Measurements from ENCODE around the gene MME. TPM values are rescaled to one million over a fixed set of nuclear protein-coding genes. Genes with fewer than 3 reads are reported as not detected.

MME gene
- total RNA-seq, 2 donors from 2014 or later: 3.4 to 11.2 TPM

GRCh38 chr3:155153242-155154186 is 73.4 kb downstream of the MME start:
- no peak overlapping the region for H3K4me3 ChIP-seq
- WGBS, 2 donors: 70 to 71% methylated on average over 6 of the region's 6 CpGs
- no peak for DNase-seq
- H3K9me3 ChIP-seq: no peaks in the 10 kb centered on the region
- ATAC-seq: no peak
- H3K27ac ChIP-seq: no peak overlapping the region
- no peaks in the 10 kb centered on the region for H3K27me3 ChIP-seq
- H3K4me1 ChIP-seq: no peaks in the 10 kb centered on the region
- no peaks in the 10 kb centered on the region for H3K36me3 ChIP-seq (replicated peaks in 1 of 2; ENCODE audit: insufficient read depth in 1 of 2, low read depth in 2 of 2)
- no peak for TF ChIP-seq CTCF (IDR thresholded peaks at IDR 0.05)
- intact Hi-C loops (cut with DNase I): no loop called here

- Histone ChIP-seq H3K27ac (no peak overlapping the region), H3K4me3 (no peak overlapping the region), H3K4me1 (no peaks in the 10 kb centered on the region), H3K27me3 (no peaks in the 10 kb centered on the region), H3K9me3 (no peaks in the 10 kb centered on the region), H3K36me3 (replicated peaks in 1 of 2; ENCODE audit: insufficient read depth in 1 of 2, low read depth in 2 of 2) (no peaks in the 10 kb centered on the region)
- DNase-seq (no peak), ATAC-seq (no peak)
- TF ChIP-seq CTCF (IDR thresholded peaks at IDR 0.05) (no peak), POLR2A (IDR thresholded peaks at IDR 0.05) (no peak)
- intact Hi-C loops (cut with DNase I): no loop called here
- WGBS, 2 donors: 81 to 90% methylated on average over 3 of the region's 3 CpGs
Measured at GRCh38 chr3:155154255-155154654, 74.1 kb downstream of the MME start.

- no peak overlapping the region for H3K4me3 ChIP-seq
- ATAC-seq: no peak
- H3K27me3 ChIP-seq: no peaks in the 10 kb centered on the region
- TF ChIP-seq POLR2A (IDR thresholded peaks at IDR 0.05): no peak
- no peak for TF ChIP-seq CTCF (IDR thresholded peaks at IDR 0.05)
- H3K9me3 ChIP-seq: no peaks in the 10 kb centered on the region
- DNase-seq: no peak
- 58 to 60% methylated on average over 9 of the region's 9 CpGs for WGBS, 2 donors
- no peaks in the 10 kb centered on the region for H3K36me3 ChIP-seq (replicated peaks in 1 of 2; ENCODE audit: insufficient read depth in 1 of 2, low read depth in 2 of 2)
- intact Hi-C loops (cut with DNase I): no loop called here
- no peaks in the 10 kb centered on the region for H3K4me1 ChIP-seq
- H3K27ac ChIP-seq: no peak overlapping the region
Measured at GRCh38 chr3:155158346-155159037, 78.4 kb downstream of the MME start.

GRCh38 chr3:155159301-155159700 is 79.2 kb downstream of the MME start:
- no peak for TF ChIP-seq CTCF (IDR thresholded peaks at IDR 0.05)
- TF ChIP-seq POLR2A (IDR thresholded peaks at IDR 0.05): no peak

More at GRCh38 chr3:155159301-155159700, 79.2 kb downstream of the MME start:
- DNase-seq (no peak), ATAC-seq (no peak)
- Histone ChIP-seq H3K36me3 (replicated peaks in 1 of 2; ENCODE audit: insufficient read depth in 1 of 2, low read depth in 2 of 2) (no peaks in the 10 kb centered on the region), H3K4me3 (no peak overlapping the region), H3K27me3 (no peaks in the 10 kb centered on the region), H3K9me3 (no peaks in the 10 kb centered on the region), H3K4me1 (no peaks in the 10 kb centered on the region), H3K27ac (no peak overlapping the region)
- WGBS, 2 donors: 79 to 88% methylated on average over 2 of the region's 2 CpGs
- intact Hi-C loops (cut with DNase I): no loop called here

Data from body of pancreas (tissue), 4 donors.